Mesothelial cell of epicardium (in vitro differentiated cells): ENCODE results near the gene IMPA2. TPM values are rescaled to one million over a fixed set of nuclear protein-coding genes. Genes with fewer than 3 reads are reported as not detected.
"Not testable (repeated sequence)": the region's sequence is repeated elsewhere in the genome, so short reads cannot be mapped to it uniquely, and the experiment has no call there.

Source experiments
- DNase-seq, 2 experiments: peaks; one replicate each; pipeline ENCODE4 v3.0.0; 2021; ENCODE audit warnings: low spot score in 2 of 2; ENCODE audit not compliant: unreplicated experiment in 2 of 2
- H3K27ac Mint-ChIP-seq: 2 replicates; pipeline ENCODE4 v1.8.0; 2021; ENCODE audit warnings: mixed read lengths
- H3K27me3 Mint-ChIP-seq: 2 replicates; pipeline ENCODE4 v1.8.0; 2021; ENCODE audit warnings: low read depth, mixed read lengths
- H3K36me3 Mint-ChIP-seq: 2 replicates; pipeline ENCODE4 v1.8.0; 2021; ENCODE audit warnings: mixed read lengths
- H3K4me1 Mint-ChIP-seq: 2 replicates; pipeline ENCODE4 v1.8.0; 2021; ENCODE audit warnings: mixed read lengths
- H3K4me3 Mint-ChIP-seq: 2 replicates; pipeline ENCODE4 v1.8.0; 2021; ENCODE audit warnings: mild to moderate bottlenecking, moderate library complexity, mixed read lengths
- H3K9me3 Mint-ChIP-seq: 2 replicates; pipeline ENCODE4 v1.8.0; 2021; ENCODE audit warnings: mixed read lengths
- total RNA-seq: library from RNA; stranded (reverse); gene quantifications from 3 replicates; pipeline ENCODE4 v1.2.1, GENCODE V29; 2021
- TF ChIP-seq, protein P1 (sequence below): fragments of 200-600 bp; sonication (generic); IDR thresholded peaks from one replicate; pipeline ENCODE4 v1.5.0; 2021; ENCODE audit warnings: antibody characterized with exemption; ENCODE audit not compliant: unreplicated experiment

The IMPA2 gene
- total RNA-seq, 1 donor from 2014 or later = 30.6 TPM

DNA sequence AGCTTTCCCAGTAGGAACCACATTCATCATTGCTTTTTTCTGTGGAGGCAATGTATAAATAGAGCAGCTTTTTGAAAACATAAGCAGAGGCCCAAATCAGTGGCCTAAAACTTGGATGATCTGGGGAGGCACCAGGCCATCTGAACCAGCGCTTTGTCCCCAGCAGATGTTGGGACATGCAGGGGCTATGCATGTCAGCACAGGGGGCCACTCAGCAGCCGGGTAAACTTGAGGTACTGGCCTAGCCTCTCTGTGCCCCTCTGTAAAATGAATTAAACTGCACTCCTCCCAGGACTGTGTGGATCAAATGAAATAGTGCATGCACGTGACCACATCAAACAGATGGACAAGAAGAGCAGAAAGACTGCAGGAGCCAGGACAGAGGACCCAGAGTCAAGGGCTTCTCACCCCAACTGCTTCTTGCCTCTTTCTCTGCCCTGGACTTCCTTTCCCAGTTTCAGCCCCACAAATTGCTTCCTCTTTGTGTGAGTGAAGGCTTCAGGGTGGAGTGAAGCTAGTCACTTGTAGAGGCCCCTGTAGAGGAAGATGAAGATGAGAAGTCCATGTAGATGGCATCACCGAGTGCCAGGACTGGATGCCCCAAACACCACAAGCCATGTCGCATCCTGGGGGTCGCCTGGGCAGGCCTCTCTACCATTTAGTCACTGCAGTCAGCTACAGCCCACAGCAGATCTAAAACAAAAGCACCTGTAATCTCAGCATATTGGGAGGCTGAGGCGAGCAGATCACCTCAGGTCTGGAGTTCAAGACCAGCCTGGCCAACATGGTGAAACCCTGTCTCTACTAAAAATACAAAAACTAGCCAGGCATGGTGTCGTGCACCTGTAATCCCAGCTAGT is 53.2 kb downstream of the IMPA2 start:
- no peaks in the 10 kb centered on the region for H3K9me3 Mint-ChIP-seq
- no peak for DNase-seq
- TF ChIP-seq, protein P1, sequence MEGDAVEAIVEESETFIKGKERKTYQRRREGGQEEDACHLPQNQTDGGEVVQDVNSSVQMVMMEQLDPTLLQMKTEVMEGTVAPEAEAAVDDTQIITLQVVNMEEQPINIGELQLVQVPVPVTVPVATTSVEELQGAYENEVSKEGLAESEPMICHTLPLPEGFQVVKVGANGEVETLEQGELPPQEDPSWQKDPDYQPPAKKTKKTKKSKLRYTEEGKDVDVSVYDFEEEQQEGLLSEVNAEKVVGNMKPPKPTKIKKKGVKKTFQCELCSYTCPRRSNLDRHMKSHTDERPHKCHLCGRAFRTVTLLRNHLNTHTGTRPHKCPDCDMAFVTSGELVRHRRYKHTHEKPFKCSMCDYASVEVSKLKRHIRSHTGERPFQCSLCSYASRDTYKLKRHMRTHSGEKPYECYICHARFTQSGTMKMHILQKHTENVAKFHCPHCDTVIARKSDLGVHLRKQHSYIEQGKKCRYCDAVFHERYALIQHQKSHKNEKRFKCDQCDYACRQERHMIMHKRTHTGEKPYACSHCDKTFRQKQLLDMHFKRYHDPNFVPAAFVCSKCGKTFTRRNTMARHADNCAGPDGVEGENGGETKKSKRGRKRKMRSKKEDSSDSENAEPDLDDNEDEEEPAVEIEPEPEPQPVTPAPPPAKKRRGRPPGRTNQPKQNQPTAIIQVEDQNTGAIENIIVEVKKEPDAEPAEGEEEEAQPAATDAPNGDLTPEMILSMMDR = no peak
- no peak overlapping the region for H3K27ac Mint-ChIP-seq
- H3K4me1 Mint-ChIP-seq = peaks cover 49% of the 10 kb centered on the region
- H3K4me3 Mint-ChIP-seq = no peak overlapping the region
- peaks cover 11% of the 10 kb centered on the region for H3K27me3 Mint-ChIP-seq
- no peaks in the 10 kb centered on the region for H3K36me3 Mint-ChIP-seq

DNA sequence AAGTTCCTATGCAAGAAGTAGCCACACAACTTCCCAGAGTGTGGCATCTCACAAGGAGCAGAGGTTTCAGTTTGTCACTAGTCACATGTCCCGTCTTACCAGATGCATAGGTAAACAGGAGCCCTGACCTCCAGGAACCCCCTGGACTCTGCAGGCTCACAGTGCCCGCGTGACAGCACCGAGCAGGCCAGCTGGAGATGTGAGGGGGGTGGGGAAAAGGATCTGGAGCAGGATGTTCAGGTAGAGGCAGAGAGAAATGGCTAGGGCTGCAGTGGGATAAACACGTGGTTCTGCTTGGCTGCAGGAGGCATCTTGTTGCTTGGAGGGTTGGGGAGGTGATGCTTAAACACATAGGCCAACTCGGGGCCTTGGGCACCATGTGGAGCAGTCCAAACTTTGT is 54.2 kb downstream of the IMPA2 start:
- no peak for DNase-seq
- H3K9me3 Mint-ChIP-seq = no peaks in the 10 kb centered on the region
- H3K36me3 Mint-ChIP-seq = no peaks in the 10 kb centered on the region
- H3K27me3 Mint-ChIP-seq = peaks cover 12% of the 10 kb centered on the region
- H3K4me3 Mint-ChIP-seq = no peak overlapping the region
- H3K27ac Mint-ChIP-seq = no peak overlapping the region
- TF ChIP-seq, protein P1 = no peak
- peaks cover 41% of the 10 kb centered on the region for H3K4me1 Mint-ChIP-seq

DNA sequence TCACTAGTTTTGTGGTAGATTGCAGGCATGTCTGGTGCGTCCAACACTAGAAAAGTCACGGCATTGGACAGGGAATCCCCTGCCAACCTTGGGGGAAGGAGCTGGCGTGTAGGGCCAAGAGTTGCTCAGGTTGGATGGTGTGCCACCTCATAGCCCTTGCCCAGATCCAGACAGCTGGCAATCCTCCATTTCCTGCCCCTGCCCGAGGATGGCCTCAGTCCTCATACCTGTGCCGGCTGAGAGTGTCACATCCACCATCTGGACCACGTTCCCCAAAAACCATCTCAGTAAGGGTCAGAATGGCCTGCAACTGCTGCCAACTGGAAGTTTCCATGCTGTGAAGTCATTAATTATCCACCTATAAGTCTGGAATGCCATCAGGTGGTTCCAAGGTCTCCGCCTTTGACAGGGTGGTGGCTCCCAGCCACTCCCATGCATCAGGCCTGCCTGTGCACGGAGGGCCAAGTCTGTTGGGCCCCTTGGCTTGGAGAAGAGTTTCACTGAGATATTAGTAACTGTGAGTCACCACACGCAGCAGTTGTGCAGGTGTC is 55.0 kb downstream of the IMPA2 start:
- Mint-ChIP-seq H3K27me3 (peaks cover 17% of the 10 kb centered on the region), H3K9me3 (no peaks in the 10 kb centered on the region), H3K4me1 (peaks cover 33% of the 10 kb centered on the region), H3K4me3 (no peak overlapping the region), H3K27ac (no peak overlapping the region), H3K36me3 (no peaks in the 10 kb centered on the region)
- no peak for DNase-seq
- TF ChIP-seq, protein P1 = no peak

DNA sequence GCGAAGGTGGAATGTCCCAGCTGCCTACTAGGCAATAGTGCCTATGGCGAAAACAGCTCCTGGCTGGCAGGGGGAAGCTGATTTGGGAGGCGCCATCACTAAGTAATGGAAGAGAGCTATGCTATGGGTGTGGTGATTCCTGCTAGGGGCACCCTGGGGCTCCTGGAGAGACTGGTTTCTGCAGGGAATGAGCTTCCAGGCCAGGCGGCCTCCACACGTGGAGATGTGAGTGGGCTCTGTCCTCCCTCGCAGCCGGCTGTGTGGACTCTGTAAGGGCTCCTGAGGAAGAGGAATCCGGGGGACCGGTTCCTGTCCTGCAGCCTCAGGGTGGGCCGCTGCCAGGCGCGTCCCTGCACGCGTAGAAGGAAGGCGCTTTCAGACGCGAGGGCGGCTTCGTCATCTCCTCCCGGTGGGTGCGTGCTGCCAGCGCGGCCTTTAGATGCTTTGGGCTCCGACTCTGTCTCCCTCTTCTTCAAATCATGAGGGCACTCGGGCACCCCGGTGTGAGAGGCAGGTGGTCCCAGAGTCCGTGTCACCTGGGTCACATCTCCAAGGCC is 56.9 kb downstream of the IMPA2 start:
- H3K4me1 Mint-ChIP-seq = peaks cover 20% of the 10 kb centered on the region
- peak overlapping the region; percentile 66 for H3K4me3 Mint-ChIP-seq
- H3K27ac Mint-ChIP-seq = no peak overlapping the region
- H3K36me3 Mint-ChIP-seq = no peaks in the 10 kb centered on the region
- H3K9me3 Mint-ChIP-seq = no peaks in the 10 kb centered on the region
- DNase-seq = peak in 1 of 2 experiments; percentile 52
- TF ChIP-seq, protein P1 = no peak
- H3K27me3 Mint-ChIP-seq = peaks cover 22% of the 10 kb centered on the region

DNA sequence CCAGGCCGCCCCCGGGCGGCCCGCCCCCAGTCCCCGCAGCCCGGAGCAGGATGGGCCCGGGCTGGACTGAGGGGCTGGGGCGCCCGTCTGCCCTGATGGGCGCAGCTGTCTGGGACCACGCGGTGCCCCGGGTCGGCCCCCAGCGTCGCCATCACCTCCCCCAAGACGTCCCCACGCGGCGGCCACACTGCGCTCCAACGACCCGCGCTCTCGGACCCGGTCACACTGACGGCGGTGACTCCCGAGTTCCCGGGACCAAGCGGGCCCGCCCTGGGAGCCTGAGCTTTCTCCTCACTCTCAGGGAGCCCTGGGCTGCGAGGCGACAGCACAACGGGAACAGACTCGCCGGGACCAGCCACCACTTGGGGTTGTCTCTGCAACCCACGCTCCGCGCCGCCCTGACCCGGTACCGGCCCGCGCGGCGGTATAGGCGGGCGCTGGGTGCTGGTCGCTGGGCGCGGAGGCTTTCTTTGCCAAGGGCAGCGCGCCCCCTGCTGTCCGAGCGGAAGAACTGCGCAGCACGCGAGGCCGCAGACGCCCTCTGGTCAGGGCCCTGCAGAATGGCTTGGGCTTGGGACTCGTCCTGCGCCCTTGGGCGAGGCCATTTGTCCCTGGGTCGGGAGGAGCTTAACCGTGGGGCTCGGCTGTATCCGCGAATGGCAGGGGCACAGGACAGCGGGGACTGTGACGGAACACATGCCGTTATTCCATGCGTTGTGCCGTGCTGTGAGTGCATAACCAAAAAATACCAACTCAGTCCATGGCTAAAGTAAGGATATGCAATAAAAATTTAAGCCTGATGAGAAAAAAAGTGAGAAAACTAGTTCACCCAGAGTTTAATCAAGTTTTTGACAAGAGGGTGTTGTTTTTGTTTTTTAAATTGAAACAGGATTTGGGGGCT is 57.6 kb downstream of the IMPA2 start:
- Mint-ChIP-seq H3K27ac (no peak overlapping the region), H3K4me1 (peaks cover 13% of the 10 kb centered on the region)

DNA sequence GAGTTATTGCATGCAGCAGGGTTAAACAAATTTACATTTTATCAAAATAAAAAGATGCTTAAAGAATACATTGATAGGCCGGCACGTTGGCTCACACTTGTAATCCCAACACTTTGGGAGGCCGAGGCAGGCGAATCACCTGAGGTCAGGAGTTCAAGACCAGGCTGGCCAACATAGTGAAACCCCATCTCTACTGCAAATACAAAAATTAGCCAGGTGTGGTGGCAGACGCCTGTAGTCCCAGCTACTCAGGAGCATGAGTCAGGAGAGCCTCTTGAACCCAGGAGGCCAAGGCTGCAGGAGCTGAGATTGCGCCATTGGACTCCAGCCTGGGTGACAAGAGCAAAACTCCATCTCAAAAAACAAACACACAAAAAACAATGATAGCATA is 58.2 kb downstream of the IMPA2 start:
- not testable (repeated sequence) for H3K9me3 Mint-ChIP-seq, DNase-seq, H3K4me1 Mint-ChIP-seq, H3K27ac Mint-ChIP-seq, H3K4me3 Mint-ChIP-seq, H3K36me3 Mint-ChIP-seq
- peaks cover 22% of the 10 kb centered on the region for H3K27me3 Mint-ChIP-seq

More for the DNA sequence above, 57.6 kb downstream of the IMPA2 start:
- Mint-ChIP-seq H3K27me3 (peaks cover 22% of the 10 kb centered on the region), H3K36me3 (no peaks in the 10 kb centered on the region), H3K4me3 (peak overlapping the region; percentile 70), H3K9me3 (no peaks in the 10 kb centered on the region)
- DNase-seq = peak; percentile 68 to 87
- TF ChIP-seq, protein P1 = peak; percentile 100
